GM18868 (cell line): ENCODE data around the gene SDC3.

ENCODE experiments used
- ATAC-seq: cut with Tn5 transposase; IDR thresholded peaks from one replicate; pipeline ENCODE4 v1.9.1; 2021; ENCODE audit warnings: mild to moderate bottlenecking, moderate library complexity; ENCODE audit not compliant: unreplicated experiment

SDC3 gene

DNA sequence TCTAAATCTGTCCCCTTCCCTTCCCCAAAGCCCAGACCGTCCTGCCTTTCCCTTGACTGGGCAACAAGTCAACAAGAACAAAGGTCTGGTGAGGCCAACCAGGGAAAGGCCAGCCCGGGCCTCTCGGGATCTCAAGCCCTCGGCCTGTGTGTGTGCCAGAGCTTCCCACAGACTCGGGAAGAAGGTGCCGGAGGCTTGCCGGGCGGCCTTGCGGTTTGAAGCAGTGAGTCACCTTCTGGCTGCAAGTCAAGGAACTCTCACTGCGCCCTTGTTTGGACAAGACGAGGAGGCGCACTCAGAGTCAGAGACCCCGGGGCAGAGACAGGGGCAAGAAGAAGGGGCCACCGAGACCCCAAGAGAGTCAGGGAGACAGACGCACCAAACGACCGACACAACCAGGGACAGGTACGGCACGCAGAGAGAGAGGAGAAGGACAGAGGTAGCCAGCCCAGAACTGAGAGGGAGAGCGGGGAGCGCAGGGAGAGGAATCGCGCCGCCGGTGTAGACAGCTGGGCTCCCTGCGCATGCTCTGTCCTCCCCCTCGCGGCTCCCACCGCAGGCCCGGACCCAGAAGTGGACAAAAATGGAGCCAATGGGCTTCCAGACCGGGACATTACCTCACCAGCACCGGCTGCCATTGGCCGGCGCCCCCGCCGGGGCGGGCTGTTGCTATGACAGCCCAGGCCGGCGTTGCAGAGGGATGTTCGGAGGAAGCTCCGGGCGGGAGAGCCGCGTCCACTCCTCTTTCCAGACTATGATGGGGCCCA lies 84.4 kb downstream of the SDC3 start:
- ATAC-seq = peak; percentile 94

DNA sequence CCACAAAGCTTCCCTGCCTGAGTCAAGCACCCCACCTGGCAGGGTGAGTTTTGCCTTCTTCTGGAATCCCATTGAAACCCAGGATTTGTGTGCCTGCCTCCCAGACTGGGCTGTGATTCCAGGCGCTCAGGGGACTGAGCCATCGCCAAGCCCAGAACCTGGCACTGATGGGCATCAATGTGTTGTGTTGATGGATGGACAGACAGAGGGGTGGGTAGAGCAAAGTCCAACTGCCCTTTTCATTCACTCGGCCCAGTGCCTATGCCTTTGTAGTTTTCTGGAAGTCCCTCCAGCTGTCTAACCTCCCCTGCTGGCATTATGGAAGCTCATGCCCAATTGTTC lies 85.0 kb downstream of the SDC3 start:
- no peak for ATAC-seq

DNA sequence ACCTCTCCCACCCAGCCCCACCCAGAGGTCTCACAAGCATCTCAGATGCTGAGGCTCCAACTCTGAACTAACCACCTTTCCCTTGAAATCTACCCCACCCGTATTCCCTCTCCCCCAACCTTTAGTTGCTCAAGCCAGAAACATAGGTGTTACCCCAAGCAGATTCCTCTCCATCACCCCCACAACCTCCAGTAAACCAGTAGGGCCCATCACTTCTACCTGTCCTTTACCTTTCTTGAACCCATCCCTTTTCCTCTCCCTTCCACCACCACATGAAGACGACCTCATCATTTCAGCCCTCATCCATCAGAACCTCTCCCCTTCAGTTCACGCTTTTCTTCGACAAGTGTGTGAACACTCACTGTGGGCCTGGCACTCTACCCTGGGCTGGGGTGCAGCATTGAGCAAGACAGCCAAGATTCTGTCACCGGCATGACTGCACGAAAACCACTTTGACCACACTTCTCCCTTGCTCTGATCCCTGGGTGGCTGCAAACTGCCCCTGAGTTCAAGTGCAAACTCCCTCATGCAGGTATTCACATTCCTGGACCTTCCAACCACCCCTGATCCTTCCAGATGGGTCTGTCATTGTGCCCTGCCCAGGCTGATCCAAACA lies 85.5 kb downstream of the SDC3 start:
- no peak for ATAC-seq

DNA sequence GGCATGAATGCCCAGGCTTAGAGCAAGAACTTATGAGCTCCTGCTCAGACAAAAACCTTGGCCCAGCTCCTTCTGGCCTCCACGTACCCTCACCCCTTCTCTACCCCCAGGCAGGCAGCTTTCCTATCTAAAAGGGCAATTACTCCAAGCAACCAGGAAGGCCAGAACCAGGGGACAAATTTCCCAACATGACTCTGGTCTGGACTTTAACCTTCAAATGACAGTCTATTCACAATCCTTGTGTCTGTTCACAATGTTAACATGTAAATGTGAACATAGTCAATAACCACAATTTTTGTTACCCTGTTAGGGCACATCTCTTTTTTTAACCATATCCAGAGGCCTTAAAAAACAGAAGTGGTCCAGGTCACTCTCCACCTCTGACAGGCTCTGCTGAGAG lies 86.6 kb downstream of the SDC3 start:
- ATAC-seq = no peak

DNA sequence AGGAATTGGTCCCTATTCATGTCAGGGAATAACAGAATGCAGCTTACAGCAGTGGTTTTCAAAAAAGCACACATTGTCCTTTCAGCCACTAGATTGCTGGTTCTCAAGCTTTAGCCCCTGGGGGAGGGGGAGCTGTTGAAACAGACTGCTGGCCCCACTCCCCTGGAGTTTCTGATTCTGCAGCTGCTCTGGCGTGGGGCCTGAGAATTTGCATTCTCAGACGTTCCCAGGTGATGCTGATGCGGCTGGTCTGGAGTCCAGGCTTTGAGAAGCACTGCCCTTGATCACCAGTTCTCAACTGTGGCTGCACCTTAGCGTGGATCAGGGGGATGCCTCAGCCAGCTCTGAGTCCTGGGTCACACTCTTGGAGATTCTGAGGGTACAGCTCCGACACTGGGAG lies 88.3 kb downstream of the SDC3 start:
- ATAC-seq = no peak
